HFF-Myc (cell line): Measurements from ENCODE around the gene INPP4B.
A peak's percentile ranks its signal among the peaks of the same experiment; 100 is the strongest.

Experiments used
- DNase-seq: peaks from one replicate; pipeline ENCODE4 v3.0.0-alpha.2; 2011; ENCODE audit warnings: low read depth; ENCODE audit errors: extremely low read depth
- H3K4me3 ChIP-seq: replicated peaks from 2 replicates; pipeline ENCODE4 v1.5.1; 2011; ENCODE audit warnings: low read depth, mild to moderate bottlenecking, control low read depth, low read length
- TF ChIP-seq, protein P1 (sequence below): IDR thresholded peaks from 2 replicates; pipeline ENCODE4 v1.5.1; 2012; ENCODE audit warnings: mild to moderate bottlenecking, low read depth, low read length, control low read depth; ENCODE audit errors: missing control alignments

Gene INPP4B

DNA sequence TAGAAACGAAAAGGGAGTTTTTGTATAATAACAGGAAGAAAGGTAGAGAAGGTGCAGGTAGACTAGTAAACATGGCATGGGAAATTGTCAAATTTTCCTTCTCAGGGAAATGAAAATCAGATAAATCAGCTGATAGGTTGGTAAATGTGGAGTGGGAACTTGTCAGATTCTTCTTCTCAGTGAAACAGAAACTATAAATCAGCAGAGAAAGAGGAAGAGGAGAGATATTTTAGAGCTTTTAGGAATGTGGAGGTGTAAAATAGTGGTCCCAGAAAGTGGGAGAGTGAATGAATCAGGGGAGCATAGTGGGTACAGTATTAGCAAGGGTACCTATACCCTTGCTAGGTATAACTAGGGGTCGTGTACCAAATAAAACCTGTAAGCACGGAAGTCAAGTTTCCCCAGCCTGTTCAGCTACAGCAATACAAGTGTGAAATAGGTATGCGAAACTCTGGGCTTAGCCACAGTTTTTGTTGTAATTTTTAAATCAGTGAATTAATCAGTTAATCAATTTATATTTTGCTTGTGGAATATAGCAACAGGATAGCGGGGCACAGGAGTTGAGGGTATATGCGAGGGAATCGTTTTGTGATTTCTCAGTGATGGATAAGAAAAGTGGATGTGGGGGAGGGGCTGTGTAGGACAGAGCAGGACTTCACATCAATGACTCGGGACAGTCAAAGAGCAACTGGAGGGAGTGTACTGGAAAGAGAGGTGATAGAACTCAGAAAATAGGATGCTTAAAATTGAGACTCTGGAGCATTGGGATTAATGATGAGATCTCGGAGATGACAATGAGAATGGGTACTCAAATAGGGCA lies 561.5 kb downstream of the INPP4B start:
- TF ChIP-seq, protein P1, sequence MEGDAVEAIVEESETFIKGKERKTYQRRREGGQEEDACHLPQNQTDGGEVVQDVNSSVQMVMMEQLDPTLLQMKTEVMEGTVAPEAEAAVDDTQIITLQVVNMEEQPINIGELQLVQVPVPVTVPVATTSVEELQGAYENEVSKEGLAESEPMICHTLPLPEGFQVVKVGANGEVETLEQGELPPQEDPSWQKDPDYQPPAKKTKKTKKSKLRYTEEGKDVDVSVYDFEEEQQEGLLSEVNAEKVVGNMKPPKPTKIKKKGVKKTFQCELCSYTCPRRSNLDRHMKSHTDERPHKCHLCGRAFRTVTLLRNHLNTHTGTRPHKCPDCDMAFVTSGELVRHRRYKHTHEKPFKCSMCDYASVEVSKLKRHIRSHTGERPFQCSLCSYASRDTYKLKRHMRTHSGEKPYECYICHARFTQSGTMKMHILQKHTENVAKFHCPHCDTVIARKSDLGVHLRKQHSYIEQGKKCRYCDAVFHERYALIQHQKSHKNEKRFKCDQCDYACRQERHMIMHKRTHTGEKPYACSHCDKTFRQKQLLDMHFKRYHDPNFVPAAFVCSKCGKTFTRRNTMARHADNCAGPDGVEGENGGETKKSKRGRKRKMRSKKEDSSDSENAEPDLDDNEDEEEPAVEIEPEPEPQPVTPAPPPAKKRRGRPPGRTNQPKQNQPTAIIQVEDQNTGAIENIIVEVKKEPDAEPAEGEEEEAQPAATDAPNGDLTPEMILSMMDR, result no peak
- no peak for DNase-seq
- H3K4me3 ChIP-seq, result no peak overlapping the region

DNA sequence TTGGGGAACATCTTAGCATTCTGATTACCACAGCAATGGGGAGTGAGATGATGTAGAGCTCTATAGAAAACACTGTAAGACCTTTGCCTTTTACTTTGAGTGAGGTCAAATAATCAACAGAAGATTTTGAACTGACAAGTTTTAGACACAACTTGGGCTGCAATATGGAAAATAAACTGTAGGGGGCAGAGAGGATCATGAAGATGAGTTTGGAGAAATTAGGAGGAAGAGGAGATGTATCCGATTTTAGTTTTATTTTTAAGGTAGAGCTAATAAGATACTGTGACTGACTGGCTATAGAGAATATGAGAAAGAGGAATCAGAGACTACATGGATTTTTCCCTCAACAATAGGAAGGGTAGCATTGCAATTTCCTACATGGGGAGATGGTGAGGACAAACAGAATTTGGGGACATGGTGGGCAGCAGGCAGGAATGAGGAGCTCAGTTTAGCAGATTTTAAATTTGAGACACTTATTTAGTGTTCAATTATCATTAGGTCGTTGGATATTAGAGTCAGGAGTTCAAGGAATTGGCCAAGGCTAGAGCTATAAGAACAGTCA lies 563.1 kb downstream of the INPP4B start:
- no peak for DNase-seq
- H3K4me3 ChIP-seq, result no peak overlapping the region
- TF ChIP-seq, protein P1, result peak; percentile 52

DNA sequence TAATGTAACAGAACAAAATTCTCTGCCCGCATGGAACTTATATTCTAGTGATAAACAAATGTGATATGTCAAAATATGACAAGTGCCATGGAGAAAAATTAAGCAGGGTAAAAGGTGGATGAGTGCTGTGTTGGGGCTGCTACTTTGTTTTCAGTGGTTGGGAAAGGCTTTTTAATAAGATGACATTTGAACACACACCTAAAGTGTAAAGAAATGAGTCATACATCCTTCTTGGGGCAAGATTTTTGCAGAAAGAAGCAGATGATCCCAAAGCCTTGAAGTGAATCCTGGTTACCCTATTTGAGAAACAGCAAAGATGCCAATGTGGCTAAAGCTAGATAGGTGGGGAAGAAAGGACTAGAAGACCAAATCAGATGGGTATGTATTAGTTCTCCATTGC lies 564.1 kb downstream of the INPP4B start:
- DNase-seq, result no peak
- TF ChIP-seq, protein P1, result no peak

DNA sequence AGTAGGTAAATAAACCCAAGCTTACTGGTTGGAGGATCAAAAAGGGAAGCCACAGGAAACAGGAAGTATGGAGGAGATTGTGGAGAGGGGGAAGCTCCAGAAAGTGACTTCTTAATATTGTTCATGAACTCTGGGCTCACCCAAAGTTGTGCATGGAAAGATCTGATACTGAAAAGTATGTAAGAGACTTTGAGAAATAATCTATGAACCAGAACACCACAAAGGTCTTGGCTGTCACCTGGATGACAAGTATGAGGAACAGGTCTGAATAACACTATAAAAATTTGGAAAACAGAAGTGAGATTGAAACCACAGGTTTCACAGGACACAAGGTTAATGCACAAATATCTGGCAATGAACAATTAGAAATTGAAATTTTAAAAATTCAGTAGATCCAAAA lies 567.4 kb downstream of the INPP4B start:
- DNase-seq, result no peak
- TF ChIP-seq, protein P1, result no peak
- H3K4me3 ChIP-seq, result no peak overlapping the region

More for the DNA sequence above, 564.1 kb downstream of the INPP4B start:
- no peak overlapping the region for H3K4me3 ChIP-seq

DNA sequence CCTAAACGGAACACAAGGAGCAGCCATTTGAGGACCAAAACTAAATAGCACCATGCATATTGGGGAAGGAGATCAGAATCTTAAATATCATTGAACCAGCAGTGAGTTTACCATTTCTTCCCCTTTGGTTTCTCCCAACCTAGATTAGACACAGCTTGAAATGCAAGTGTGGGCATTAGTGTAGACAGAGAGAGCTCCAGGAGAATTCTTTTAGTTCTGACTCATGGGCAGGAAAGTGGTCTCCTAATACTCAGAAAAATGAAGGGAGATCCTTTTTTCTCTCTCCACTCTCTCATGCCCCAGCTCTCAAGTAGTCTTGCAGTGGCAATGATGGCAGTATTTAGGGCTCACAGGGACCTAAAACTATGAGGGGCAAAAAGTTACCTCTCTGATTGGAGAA lies 567.9 kb downstream of the INPP4B start:
- H3K4me3 ChIP-seq, result no peak overlapping the region
- TF ChIP-seq, protein P1, result no peak
- DNase-seq, result no peak

DNA sequence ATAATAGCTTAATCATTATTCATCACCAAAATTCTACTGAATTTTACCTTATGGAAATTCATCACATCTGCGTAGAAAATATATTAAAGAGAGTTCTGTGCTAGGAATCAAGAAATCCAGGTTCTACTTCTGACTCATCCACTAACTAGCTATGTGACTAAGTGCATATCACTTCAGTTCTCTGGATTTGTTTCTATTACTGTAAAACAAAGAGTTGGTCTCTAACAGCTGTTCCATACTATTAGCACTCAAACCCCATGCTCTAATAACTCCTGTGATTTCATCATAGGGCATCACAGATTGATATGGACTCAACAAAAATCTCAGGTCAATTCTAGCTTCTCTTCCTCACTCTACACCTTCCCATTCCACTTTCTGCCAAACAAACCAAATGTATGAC lies 572.0 kb downstream of the INPP4B start:
- TF ChIP-seq, protein P1, result no peak
- no peak for DNase-seq
- H3K4me3 ChIP-seq, result no peak overlapping the region
